Inferior parietal cortex (tissue), 1 donor: ENCODE measurements around the gene ZMIZ2.
"Not testable (repeated sequence)": the region's sequence is repeated elsewhere in the genome, so short reads cannot be mapped to it uniquely, and the experiment has no call there.

Source experiments
- DNase-seq: peaks from one replicate; pipeline ENCODE4 v3.0.0-alpha.2; 2016; ENCODE audit errors: extremely low spot score

ZMIZ2 gene, protein sequence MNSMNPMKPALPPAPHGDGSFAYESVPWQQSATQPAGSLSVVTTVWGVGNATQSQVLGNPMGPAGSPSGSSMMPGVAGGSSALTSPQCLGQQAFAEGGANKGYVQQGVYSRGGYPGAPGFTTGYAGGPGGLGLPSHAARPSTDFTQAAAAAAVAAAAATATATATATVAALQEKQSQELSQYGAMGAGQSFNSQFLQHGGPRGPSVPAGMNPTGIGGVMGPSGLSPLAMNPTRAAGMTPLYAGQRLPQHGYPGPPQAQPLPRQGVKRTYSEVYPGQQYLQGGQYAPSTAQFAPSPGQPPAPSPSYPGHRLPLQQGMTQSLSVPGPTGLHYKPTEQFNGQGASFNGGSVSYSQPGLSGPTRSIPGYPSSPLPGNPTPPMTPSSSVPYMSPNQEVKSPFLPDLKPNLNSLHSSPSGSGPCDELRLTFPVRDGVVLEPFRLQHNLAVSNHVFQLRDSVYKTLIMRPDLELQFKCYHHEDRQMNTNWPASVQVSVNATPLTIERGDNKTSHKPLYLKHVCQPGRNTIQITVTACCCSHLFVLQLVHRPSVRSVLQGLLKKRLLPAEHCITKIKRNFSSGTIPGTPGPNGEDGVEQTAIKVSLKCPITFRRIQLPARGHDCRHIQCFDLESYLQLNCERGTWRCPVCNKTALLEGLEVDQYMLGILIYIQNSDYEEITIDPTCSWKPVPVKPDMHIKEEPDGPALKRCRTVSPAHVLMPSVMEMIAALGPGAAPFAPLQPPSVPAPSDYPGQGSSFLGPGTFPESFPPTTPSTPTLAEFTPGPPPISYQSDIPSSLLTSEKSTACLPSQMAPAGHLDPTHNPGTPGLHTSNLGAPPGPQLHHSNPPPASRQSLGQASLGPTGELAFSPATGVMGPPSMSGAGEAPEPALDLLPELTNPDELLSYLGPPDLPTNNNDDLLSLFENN

DNA sequence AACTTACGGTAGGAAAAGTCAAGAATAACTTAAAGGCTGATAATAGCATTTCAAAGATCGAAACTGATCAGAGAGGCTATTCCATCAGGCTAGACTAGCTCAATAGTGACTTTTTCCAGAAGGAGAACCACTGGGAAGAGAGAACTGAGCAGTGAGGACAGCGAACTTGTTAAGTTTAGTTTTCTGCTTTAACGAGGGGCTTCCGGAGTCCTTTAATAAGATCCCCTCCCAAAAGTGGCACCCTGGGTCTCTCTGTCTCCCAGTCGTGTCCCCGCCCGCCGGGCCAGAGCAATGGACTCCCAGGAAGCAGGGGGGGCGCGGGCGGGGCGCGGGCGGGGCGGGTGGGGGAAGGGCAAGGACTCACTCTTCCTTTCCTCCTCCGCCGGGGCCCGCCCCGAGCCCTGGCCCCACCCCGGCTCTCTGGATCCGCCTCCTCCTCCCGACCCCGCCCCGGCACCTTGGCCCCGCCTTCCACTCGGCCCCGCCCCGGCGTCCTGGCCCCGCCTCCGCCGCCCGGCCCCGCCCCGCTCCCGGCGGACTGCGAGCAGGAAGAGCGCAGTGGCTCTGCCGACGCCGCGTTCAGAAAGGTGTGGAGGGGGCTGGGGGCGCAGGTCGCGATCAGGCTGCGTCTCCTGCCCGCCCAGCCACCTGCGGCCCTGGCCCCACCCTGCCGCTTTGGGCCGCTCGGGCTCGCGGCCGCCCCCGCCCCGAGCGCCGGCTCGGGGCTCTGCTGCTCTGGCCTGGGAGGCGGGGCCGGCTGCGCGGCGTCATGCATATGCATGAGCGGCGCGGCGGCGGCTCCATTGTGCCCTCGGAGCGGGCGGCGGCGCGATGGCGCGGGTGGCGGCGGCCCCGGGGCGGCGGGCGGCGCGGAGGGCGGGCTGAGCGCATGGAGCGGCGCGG lies at the start of gene ZMIZ2:
Gene ZMIZ2, plus strand, starts transcription at position 803 of the 903 bp plus-strand sequence. CDS start 7,403 bp downstream, outside the sequence.
- peak; percentile 81 for DNase-seq

DNA sequence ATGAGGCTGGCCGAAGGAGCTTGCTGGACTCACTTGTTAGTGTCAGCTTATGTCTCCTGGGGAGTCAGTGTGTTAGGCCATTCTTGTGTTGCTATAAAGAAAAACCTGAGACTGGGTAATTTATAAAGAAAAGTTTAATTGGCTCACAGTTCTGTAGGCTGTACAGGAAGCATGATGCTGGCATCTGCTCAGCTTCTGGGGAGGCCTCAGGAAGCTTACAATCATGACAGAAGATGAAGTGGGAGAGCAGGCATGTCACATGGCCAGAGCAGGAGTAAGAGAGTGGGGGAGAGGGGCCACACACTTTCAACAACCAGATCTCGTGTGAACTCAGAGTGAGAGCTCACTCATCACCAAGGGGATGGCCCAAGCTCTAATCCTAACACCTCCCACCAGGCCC lies 49.0 kb upstream of the ZMIZ2 start:
- DNase-seq: not testable (repeated sequence)

DNA sequence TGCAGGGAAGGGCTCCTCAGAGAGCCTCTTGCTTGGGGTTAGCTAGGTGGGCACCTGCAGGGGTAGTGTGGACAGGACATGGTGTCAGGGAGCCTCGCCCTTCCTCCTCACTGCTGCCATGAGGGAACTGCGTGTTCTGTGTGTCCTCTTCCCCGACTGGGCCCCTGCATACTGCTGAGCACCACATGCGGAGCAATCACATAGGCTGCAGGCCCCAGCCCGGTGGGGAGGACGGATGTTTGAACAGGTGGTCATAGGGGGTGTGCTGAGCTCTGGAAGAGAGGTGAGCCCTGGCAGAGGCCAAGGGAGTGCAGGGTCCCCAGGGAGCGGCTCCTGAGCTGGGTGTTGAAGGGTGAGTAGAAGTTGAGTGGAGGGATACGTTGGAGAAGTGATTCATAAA lies 48.3 kb upstream of the ZMIZ2 start:
- no peak for DNase-seq

DNA sequence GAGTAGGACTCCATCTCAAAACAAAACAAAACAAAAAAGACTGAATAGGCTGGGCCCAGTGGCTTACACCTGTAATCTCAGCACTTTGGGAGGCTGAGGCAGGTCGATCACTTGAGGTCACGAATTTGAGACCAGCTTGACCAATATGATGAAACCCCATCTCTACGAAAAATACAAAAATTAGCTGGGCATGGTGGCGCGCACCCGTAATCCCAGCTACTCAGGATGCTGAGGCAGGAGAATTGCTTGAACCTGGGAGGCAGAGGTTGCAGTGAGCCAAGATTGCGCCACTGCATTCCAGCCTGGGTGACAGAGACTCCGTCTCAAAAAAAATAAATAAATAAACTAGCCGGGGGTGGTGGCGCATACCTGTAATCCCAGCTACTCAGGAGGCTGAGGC lies 45.3 kb upstream of the ZMIZ2 start:
- DNase-seq: not testable (repeated sequence)

DNA sequence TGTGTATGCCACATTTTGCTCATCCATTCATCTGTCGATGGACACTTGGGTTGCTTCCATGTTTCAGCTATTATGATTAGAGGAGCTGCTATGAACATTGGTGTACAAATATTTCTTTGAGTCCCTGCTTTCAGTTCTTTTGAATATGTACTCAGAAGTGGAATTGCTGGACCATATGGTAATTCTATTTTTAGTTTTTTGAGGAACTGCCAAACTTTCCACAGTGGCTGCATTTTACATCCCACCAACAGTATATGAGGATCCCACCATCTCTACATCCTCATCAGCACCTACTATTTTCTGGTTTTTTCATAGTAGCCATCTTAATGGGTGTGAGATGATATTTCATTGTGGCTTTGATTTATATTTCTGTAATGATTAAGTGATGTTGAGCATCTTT lies 44.7 kb upstream of the ZMIZ2 start:
- DNase-seq: no peak

DNA sequence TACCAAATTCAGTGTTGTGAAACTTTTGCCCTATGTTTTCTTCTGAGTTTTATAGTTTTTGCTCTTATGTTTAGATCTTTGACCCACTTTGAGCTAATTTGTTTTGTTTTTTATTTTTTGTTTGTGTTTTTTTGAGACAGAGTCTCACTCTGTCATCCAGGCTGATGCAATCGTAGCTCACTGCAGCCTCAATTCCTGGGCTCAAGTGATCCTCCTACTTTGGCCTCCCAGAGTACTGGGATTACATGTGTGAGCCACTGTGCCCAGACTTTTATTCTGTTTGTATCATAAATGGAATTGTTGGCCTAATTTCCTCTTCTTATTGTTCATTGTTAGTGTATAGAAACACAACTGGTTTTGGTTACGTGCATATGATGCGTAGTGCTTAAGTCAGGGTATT lies 43.2 kb upstream of the ZMIZ2 start:
- DNase-seq: no peak

DNA sequence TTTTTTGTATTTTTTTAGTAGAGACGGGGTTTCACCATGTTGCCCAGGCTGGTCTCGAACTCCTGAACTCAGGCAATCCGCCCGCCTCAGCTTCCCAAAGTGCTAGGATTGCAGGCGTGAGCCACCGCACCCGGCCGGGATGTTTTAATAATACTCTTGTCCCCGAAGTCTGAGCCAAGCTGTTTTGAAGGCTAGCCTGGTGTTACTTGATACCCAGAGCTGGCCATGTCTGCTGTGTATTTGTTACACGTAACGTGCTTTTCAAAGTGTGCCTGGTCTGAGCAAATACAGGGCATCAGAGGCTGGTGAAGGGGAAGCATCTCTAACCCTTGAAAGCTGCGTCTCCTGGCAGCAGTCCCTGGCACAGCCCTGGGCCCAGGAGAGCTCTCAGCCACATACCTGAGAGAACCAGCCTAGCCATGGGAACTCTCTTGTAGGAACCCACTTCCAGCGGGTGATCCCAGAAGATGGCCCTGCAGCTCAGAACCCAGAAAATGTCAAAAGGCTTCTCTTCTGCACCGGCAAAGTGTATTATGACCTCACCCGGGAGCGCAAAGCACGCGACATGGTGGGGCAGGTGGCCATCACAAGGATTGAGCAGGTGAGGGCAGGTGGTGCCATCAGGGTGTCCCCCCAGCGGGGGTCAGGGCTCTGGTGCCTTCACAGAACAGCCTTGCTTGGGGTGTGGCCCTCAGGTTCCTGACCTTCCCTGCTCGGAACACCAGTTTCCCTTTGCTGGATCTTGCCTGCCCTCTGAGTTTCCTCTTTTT lies 41.7 kb upstream of the ZMIZ2 start:
- DNase-seq: no peak

DNA sequence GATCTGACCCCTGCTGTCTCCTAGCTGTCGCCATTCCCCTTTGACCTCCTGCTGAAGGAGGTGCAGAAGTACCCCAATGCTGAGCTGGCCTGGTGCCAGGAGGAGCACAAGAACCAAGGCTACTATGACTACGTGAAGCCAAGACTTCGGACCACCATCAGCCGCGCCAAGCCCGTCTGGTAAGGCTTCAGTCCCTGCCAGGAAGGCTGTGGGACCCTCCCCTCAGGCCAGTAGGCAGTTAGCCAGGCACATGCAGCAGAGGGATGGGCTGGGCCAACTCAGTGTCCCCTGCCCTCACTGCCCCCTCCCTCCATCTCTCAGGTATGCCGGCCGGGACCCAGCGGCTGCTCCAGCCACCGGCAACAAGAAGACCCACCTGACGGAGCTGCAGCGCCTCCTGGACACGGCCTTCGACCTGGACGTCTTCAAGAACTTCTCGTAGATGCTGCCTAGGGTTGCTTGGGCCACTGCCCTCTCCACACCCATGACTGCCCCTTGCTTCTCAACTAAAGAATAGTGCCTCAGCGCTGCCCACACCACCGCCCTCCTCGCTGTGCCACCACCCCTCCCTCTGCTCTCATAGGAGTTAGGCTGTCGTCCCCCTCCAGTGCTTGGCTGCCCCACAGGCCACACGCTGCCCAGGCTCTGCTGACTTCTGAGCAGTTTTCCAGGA lies 41.0 kb upstream of the ZMIZ2 start:
- no peak for DNase-seq

DNA sequence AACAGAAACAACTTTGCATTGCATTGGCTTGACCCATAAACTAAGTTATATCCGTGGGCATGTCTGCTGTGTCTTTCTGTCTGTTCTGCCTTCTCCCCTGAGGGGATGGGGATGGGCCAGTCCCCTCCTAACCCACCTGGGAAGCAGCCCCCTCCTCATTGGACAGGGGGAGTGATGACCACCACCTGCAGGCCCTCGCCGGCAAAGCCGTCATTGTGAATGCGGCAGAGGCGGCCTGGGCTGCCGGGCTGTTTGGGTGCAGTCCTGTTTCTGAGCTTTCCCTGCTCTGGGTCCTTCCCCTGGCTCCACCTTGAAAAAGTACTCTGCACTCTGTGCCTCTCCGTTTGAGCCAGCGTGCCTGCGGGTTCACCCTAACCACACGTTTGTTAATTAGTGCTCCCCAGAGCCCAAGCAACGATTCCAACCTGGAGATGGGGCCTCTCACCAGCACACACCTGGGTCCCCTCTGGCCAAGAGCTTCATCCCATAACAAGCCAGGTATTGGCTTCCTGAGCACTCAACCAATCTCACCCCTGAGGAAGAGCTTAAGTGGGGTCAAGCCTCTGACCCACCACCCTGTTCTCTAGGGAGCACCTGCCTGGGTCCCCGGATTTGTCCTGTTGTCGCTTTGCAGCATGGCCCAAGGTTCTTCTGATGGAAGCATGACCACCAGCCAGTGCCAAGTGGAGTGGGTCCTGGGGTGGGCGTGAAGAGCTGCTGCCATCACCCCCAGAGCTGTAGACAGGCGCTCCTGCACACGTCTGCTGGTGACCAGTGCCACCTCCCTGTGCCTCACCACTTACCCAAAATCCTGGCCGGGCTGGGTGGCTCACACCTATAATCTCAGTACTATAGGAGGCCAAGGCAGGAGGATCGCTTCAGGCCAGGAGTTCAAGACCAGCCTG lies 39.4 kb upstream of the ZMIZ2 start:
- no peak for DNase-seq

DNA sequence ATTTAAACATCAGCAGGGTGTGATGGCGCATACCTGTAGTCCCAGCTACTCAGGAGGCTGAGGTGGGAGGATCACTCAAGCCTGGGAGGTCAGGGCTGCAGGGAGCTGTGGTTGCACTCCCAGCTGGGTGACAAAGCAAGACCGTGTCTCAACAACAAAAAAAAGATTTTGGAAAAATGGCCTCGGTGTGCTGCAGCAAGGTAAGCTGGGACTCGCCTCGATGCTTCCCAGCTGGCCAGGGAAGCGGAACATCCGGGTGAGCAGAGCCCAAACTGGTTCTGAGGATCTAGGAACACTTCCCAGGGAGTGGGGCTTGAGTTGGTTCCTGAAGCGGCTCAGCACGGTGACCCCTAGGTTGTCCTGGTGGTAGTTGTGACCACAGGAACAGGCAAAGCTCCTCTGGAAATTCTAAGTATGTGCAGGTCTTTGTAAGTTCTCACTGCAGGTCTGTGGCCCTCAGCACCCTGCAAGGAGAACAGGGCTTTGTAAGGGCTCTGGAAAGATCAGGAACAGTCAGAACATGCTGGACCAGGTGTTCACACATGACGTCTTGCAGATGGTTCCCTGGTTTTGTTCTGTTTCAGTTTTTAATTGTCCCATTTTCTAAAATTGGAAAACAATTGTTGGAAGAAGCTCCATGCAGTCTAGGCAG lies 38.6 kb upstream of the ZMIZ2 start:
- no peak for DNase-seq

DNA sequence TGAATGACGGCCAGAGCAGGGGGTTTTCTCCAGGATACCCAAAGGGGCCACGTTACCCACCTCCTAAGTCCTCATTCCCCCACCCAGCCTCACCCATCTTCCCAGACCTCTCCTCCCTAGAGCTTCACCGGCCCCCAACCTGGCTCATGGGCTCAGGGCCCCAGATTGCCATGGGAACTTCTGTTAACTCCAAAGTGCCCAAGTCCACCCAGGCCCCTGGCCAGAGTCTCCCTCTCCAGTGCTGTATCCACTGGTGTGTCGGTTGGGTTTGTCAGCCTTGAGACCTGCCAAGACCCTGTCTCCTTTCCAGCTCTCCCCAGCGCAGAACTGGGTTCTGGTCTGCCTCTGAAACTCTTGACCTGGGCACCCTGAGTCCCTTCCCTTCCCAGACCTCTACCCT lies 37.1 kb upstream of the ZMIZ2 start:
- DNase-seq: no peak

DNA sequence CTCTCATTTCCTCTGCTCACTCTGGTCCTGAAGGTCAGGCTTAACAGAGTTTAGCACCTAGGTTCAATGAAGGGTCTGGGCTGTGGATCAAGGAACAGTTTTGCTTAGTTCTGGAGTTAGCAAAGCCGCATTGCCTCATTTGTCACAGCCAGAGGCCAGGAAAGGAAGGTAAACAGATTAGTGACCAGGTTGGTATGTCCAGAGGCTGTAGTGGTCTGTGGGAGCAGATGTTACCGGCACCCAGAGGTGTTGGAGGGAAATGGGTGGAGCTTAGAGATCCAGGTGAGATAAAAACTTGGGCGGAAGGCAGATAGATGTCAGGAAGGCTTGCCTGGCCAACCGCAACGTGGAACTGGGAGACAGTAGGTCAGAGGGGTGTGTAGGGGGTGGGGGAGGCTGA lies 36.6 kb upstream of the ZMIZ2 start:
- no peak for DNase-seq

DNA sequence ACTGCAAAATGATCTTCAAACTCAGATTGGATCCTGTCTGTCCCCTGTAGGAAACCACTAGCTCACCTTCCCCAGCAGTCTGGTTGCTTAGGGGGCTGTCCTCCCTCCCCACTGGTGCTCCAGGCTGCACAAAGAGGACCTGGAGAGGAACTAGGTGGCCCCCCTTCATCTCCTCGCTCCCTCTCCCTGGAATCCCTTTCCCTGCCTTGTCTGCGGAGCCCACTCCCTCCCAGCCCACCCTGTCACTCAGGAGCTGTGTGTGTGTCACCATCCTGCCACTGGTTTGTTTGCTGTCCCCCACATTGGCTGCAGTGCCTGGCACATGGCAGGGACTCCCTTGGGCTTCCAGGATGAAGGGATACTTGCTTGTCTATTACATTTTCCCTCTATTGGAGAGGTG lies 35.5 kb upstream of the ZMIZ2 start:
- DNase-seq: no peak

DNA sequence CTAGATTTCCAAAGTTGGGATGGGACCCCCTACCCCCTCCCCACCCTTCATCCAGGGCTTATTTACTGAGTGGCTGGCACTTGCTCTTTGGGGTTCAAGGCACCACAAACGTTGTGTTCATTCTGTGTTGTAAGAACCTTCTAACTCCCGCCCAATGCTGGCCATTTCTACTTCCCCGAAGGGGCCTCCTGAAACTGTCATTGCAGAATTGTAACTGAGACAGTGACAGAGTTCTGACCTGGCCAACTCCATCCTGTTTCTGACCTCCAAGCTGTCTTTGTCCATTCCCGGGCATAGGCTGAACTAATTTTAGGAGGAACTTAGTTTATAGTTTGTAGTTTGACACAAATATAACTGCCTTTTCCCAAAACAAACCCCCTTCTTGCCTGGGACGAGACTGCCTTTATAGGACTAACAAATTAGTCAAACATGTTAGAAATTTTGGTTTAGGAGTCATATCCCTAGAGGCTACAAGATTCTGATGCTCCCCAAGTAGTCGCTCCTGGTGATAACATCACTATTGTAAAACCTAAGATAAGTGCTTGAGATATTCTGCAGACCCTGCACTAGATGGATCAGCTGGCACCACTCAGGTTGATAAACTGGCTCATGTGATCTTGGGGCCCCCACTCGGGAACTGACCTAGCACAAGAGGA lies 34.8 kb upstream of the ZMIZ2 start:
- no peak for DNase-seq

DNA sequence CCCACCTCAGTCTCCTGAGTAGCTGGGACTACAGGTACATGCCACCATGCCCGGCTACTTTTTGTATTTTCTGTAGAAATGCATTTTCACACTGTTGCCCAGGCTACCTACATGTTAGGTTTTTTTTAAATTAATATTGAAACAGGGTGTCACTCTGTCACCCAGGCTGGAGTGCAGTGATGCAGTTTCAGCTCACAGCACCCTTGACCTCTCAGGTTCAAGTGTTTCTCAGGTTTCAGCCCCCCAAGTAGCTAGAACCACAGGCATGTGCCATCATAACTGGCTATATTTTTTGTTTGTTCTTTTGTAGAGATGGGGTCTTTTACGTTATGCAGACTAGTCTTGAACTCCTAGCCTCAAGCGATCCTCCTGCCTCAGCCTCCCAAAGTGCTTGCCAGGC lies 32.4 kb upstream of the ZMIZ2 start:
- no peak for DNase-seq

DNA sequence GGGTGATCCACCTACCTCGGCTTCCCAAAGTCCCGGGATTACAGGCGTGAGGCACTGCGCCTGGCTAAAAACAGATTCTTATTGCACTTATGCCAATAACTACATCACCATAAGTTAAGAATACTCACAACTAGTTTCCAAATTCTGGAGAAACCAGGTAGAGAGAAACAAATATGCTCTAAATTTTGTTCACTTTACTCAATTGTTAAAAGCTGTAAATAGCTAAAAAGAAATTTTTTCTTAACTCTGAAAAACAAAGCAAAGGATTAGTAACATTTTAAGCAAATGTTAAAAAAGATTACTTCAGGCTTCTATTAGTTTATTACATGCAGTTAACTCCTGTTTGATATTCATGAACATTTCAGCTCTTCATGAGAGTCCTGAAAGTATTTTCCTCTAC lies 28.3 kb upstream of the ZMIZ2 start:
- DNase-seq: no peak

DNA sequence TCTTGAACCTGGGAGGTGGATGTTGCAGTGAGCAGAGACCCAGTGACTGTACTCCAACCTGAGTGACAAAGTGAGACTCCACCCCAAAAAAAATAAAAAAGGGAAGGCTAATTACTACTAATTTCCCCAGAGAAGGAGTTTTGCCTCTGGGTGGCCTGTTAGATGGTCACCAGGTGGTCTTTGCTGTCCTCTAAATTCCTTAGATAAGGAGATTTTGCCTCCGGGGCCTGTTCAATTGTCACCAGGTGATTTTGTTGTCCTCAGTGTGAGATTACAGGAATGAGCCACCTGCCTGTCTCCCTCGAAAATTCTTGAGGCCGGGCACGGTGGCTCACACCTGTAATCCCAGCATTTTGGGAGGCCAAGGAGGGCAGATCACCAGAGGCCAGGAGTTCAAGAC lies 24.4 kb upstream of the ZMIZ2 start:
- DNase-seq: no peak

DNA sequence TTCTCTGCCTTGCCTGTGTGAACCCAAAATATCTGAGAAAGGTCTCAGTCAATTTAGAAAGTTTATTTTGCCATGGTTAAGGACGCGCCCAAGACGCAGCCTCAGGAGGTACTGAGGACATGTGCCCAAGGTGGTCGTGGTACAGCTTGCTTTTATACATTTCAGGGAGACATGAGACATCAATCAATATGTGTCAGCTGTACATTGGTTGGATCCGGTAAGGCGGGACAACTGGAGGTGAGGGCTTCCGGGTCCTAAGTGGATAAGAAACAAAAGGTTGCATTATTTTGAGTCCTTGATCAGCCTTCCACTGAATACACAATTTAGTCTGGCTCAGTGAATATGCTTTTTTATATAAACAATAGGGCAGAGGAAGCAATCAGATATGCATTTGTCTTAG lies 22.4 kb upstream of the ZMIZ2 start:
- DNase-seq: not testable (repeated sequence)
